Gastrocnemius medialis (tissue), 4 donors: Measurements from ENCODE around the gene PRKD3.

Experiments
- CTCF ChIP-seq, 5 experiments: fragments of 450-650 bp in 3 of 5; fragments of 200-600 bp in 2 of 5; sonication (generic) in 2 of 5; IDR thresholded peaks in 4 of 5; conservative IDR thresholded peaks in 1 of 5; 1 replicate in 4 of 5; 2 replicates in 1 of 5; pipeline ENCODE4 v1.5.1; 2016 to 2019; ENCODE audit warnings: antibody characterized with exemption in 5 of 5, mild to moderate bottlenecking in 3 of 5, moderate library complexity in 3 of 5
- POLR2A ChIP-seq, 2 donors: fragments of 450-650 bp; IDR thresholded peaks; one replicate each; pipeline ENCODE4 v1.6.1; 2017; ENCODE audit warnings: antibody characterized with exemption in 2 of 2, mild to moderate bottlenecking in 2 of 2, moderate library complexity in 2 of 2

GRCh38 chr2:37372000-37372399 is 47.4 kb upstream of the PRKD3 start:
- TF ChIP-seq CTCF (IDR thresholded peaks at IDR 0.05 in 4 of 5, conservative IDR thresholded peaks at IDR 0.05 in 1 of 5) (no peak), POLR2A (IDR thresholded peaks at IDR 0.05) (no peak)
